OCI-LY3 (cell line): ENCODE results near the gene TRMT13.

ENCODE experiments used
- CTCF ChIP-seq: fragments of 200-600, 300-600 bp; sonication (generic); IDR thresholded peaks from 2 replicates; pipeline ENCODE4 v1.5.1; 2014; ENCODE audit warnings: antibody characterized with exemption, low read length, low read depth
- EZH2phosphoT487 ChIP-seq: fragments of 200-600 bp; shearing (Covaris generic); IDR thresholded peaks from 2 replicates; pipeline ENCODE4 v1.6.1; 2018; ENCODE audit warnings: antibody characterized with exemption, mixed run types, low read depth

GRCh38 chr1:100132566-100133477 lies at the start of gene TRMT13, which contains the start of gene SASS6:
- TF ChIP-seq CTCF (no peak), EZH2phosphoT487 (no peak)
